ENCODE measurements around the gene SMAD6. TPM values are rescaled to one million over a fixed set of nuclear protein-coding genes. Genes with fewer than 3 reads are reported as not detected.

SMAD6 gene
- total RNA-seq, 1 experiment from 2014 or later, result 6.6 TPM

- TF ChIP-seq YY1 (IDR thresholded peaks at IDR 0.05; ENCODE audit: extremely low read depth, insufficient replicate concordance, low read depth, low read length) (no peak), POLR2A (IDR thresholded peaks at IDR 0.05; ENCODE audit: borderline replicate concordance, extremely low read depth, insufficient read depth, insufficient read length) (no peak), TCF7L2 (IDR thresholded peaks at IDR 0.05; ENCODE audit: borderline replicate concordance, extremely low read depth, insufficient read depth, insufficient read length) (no peak), SP1 (IDR thresholded peaks at IDR 0.05; ENCODE audit: low read depth) (no peak), FOSL1 (IDR thresholded peaks at IDR 0.05; ENCODE audit: low read depth) (no peak), CBX3 (IDR thresholded peaks at IDR 0.05; ENCODE audit: low read depth) (no peak), ATF3 (IDR thresholded peaks at IDR 0.05) (no peak), EZH2 (IDR thresholded peaks at IDR 0.05) (no peak), EZH2phosphoT487 (IDR thresholded peaks at IDR 0.05; ENCODE audit: borderline replicate concordance) (no peak), ZFX (IDR thresholded peaks at IDR 0.05) (no peak), ELF1 (IDR thresholded peaks at IDR 0.05; ENCODE audit: borderline replicate concordance, low read depth) (no peak), POLR2AphosphoS5 (IDR thresholded peaks at IDR 0.05; ENCODE audit: low read depth, low read length) (no peak), MAX (IDR thresholded peaks at IDR 0.05) (no peak), SIN3A (IDR thresholded peaks at IDR 0.05; ENCODE audit: low read depth) (no peak), CTCF (IDR thresholded peaks at IDR 0.05 in 2 of 3, conservative IDR thresholded peaks at IDR 0.05 in 1 of 3; ENCODE audit: borderline replicate concordance in 1 of 3, insufficient read depth in 1 of 3, low read depth in 2 of 3, low read length in 2 of 3) (no peak), EGR1 (IDR thresholded peaks at IDR 0.05; ENCODE audit: low read depth) (no peak), CEBPB (IDR thresholded peaks at IDR 0.05; ENCODE audit: low read depth) (no peak), JUND (IDR thresholded peaks at IDR 0.05) (no peak), ZNF274 (IDR thresholded peaks at IDR 0.05; ENCODE audit: low read depth, low read length) (no peak)
- ATAC-seq (no peak), DNase-seq (ENCODE audit: low read depth, low spot score) (no peak)
- Histone ChIP-seq H3K79me2 (ENCODE audit: insufficient read depth, low read length) (no peaks in the 10 kb centered on the region), H3K4me1 (ENCODE audit: control insufficient read depth in 1 of 2, insufficient read depth in 2 of 2, low read length in 2 of 2) (peaks cover 0 to 7% of the 10 kb centered on the region in 2 experiments; a peak in 2 of 4 replicates), H2AFZ (ENCODE audit: low read depth, low read length, poor library complexity, severe bottlenecking) (no peak overlapping the region), H3K4me3 (replicated peaks in 1 of 2; ENCODE audit: low read depth in 1 of 2, low read length in 2 of 2) (no peak overlapping the region), H3K4me2 (ENCODE audit: low read length) (no peak overlapping the region), H3K9me3 (ENCODE audit: control insufficient read depth in 1 of 2, insufficient read depth in 1 of 2, low read depth in 1 of 2, low read length in 2 of 2) (no peaks in the 10 kb centered on the region), H3K9me2 (ENCODE audit: insufficient read depth) (no peaks in the 10 kb centered on the region), H4K20me1 (ENCODE audit: insufficient read depth) (no peaks in the 10 kb centered on the region), H3K27ac (ENCODE audit: low read depth, low read length) (no peak overlapping the region), H3K27me3 (ENCODE audit: insufficient read depth, low read length) (no peaks in the 10 kb centered on the region), H3K9ac (ENCODE audit: low read length) (no peak overlapping the region), H3K36me3 (ENCODE audit: control insufficient read depth in 1 of 2, insufficient read depth in 2 of 2, low read length in 2 of 2) (no peaks in the 10 kb centered on the region)
- intact Hi-C loops (cut with micrococcal nuclease), result loop anchor here (2.0 kb wide), 1 partner anchor 63 kb away; no protein-coding TSS in a partner anchor
- no TSS peak for BruUV-seq (replicated peaks)
- RAD21 ChIA-PET (ENCODE audit: low non-redundant PET in 1 of 2, low total read pairs in 2 of 2, uncharacterized antibody in 2 of 2, unreplicated experiment in 2 of 2), result interaction anchor here in 1 of 2 experiments (1.5 kb wide), 1 partner anchor 63 kb away, joined by 9 read pairs; no protein-coding TSS in a partner anchor
- POLR2A ChIA-PET, result no interaction called here
- CTCF ChIA-PET, result no interaction called here
Observed at GRCh38 chr15:66788024-66788423, 86.0 kb downstream of the SMAD6 start.

Data from HCT116 (cell line).